NCI-H146 (cell line): ENCODE results near the gene HDHD3.

ENCODE experiments used
- DNase-seq: peaks from one replicate; lab custom pipeline; 2025; lab: John Stamatoyannopoulos, UW

HDHD3 gene

DNA sequence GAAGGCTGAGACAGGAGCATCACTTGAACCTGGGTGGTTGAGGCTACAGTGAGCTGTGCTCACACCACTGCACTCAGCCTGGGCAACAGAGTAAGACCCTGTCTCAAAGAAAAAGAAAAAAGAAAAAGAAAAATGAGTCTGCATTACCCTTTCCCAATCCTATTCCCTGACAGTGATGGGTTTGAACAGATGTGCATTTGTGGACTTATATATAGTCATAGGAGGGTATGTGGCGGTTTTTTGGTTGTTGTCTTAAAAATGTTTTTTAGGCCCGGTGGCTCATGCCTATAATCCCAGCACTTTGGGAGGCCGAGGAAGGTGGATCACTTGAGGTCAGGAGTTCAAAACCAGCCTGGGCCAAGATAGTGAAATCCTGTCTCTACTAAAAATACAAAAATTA lies 13.4 kb downstream of the HDHD3 start:
- no peak for DNase-seq

DNA sequence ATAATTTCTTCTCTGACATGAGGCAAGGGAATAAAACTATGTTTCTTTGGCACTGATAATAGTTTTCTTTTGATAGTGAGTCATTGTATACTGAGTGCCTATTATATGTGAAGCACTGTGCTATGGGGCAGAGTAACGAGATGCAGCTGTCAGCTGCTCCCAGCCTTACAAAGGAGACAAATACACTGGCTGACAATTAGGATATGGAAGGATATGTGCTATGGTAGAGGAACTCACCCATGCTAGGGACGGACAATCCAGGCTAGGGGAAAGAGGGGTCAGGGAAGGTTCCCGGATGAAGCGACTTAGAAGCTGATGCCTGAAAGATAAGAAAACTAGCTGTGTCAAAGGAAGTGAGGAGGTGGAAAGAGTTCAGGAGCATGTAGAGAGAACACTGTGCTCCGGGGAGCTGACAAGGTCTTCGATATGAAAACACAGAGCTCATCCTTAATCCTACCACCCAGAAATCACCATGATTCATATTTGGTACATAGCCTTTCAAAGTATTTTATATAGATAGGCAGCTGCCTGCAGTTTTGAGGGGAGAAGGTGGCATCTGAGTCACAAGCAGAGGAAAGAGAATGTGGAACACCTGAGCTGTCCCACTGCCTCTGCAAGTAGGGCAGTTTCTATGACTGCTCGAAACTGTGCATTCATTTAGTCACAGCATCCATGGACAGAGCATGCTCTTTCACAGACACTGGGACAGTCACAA lies 15.3 kb downstream of the HDHD3 start:
- DNase-seq: no peak

DNA sequence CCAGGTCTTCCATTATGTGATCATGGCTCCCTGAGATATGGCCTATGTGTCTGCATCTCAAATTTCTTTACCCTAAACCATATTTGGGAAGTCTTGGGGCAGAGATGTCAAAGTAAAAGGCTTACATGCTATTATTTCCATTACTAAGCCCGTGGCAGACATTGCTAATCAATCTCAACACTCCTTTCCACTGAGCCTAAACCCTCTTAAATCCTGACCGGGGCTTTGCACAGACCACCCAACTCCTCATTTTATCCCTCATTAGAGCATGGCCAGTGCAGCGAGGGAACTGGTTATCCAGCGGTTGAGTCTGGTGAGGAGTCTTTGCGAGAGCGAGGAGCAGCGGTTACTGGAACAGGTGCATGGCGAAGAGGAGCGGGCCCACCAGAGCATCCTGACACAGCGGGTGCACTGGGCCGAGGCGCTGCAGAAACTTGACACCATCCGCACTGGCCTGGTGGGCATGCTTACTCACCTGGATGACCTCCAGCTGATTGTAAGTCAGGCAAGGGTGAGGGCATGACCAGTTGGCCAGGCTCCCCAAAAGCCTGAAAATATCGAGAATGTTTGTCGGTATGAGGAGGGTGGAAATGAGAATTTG lies 16.4 kb downstream of the HDHD3 start:
- DNase-seq: no peak

DNA sequence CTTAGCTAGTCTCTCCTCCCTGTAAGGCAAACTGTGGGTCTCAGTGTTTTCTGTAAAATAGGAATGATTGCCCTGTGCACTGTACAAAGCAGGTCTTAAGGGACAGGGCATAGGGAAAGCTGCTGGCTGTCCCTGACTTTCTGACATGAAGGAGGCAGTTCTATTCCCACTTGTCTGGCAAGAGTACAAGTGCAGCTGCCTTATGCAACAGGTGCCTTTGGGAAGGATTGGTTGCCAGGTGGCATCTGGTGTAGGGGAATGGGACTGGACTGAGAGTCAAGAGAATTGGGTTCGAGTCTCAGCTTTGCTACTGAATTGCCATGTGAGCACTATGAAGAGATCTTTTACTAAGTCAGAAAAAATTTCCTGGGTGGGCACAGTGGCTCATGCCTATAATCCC lies 17.4 kb downstream of the HDHD3 start:
- no peak for DNase-seq

DNA sequence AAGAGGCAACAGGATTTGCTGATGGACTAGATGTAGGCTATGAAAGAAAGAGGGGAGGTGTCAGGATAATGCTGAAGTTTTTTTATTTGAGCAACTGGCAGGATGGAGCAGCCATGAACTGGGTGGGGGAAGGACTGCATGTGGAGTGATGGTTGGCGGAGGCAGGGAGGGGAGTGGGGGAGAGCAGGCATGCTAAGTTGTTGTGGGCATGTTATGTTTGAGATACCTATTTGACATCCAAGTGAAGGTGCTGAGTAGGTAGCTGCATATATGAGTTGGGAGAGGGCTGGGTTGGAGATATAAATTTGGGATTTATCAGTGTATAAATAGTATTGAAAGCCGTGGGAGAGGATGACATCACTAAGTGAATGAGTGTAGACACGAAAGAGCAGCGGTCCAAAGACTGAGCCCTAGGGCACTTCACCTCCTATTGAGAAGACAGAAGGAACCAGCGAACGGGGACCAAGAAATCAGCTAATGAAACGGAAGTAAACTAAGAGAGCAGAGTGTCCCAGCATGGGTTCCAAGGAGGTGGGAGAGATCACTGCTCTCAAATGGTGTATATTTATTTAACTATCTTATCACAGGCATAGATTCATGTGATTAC lies 20.0 kb downstream of the HDHD3 start:
- no peak for DNase-seq

DNA sequence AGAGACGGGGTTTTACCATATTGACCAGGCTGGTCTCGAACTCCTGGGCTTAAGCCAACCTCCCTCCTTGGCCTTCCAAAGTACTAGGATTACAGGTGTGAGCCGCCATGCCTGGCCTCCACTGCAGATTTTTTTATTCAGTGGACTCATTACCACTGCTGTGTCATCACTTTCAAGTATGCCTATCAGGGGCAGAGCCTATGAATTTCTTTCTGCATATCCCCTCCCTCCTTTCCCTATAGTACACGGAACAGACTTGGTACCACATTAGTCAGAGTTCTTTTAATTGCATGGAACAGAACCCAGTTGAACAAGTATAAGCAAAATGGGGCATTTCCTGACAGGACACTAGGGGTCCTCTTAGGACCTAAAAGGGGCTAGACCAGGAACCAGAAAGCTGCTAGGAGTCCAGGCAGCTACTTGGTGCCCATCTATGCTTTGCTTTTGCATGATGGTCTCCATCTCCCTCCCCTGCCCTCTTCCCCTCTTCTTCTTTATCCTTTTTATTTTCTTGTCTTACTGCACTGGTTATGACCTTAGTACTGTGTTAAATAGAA lies 21.7 kb downstream of the HDHD3 start:
- DNase-seq: no peak

DNA sequence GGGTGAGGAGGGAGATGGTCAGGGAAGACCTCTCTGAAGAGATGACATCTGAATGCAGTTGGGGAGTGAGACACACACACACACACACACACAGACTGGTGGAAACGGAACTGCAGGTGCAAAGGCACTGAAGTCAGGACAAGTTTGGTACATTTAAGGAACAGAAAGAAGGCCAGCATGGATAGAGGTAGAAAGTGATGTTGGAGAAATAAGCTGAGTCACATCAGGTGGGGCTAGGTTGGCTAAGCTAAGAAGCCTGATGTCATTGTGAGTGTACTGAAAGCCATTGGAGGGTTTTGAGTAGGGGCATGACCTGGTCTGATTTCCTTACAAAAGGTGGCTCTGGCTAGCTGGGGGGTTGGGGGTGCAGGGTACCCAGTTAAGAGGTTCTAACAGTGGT lies 24.4 kb downstream of the HDHD3 start:
- DNase-seq: no peak

DNA sequence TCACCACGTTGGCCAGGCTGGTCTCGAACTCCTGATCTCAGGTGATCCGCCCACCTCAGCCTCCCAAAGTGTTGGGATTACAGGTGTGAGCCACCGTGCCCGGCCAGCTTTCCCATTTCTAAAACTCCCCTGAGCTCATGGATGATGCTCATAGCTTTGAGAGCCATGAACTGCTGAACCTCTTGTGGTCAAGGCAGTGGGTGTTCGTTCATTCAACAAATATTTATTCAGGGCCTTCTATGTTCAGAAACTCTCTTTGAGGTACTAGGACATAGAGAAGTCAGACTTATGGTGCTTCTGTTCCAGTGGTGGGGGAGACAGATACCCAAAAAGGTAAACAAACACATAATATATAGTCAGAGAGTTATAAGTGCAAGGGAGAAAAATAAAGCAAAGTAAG lies 24.8 kb downstream of the HDHD3 start:
- no peak for DNase-seq

DNA sequence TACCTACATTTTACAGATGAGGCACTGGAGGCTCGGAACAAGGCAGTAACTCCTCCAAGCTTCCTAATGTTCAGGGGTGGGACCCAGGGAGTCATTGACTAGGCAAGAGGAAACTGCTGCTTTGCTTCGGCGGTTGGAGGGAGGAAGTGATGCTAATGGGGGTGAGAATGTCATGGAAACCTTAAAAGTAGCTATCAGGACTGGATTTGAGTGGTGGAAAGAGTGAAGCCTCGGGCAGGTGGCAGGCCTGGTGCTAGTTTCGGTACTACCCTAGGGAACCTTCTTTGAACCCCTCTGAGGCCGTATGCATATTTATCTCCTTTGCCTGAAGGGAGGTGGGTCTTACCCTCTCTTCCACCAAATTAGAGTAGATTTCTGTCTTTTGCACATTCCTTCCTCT lies 25.8 kb downstream of the HDHD3 start:
- no peak for DNase-seq

DNA sequence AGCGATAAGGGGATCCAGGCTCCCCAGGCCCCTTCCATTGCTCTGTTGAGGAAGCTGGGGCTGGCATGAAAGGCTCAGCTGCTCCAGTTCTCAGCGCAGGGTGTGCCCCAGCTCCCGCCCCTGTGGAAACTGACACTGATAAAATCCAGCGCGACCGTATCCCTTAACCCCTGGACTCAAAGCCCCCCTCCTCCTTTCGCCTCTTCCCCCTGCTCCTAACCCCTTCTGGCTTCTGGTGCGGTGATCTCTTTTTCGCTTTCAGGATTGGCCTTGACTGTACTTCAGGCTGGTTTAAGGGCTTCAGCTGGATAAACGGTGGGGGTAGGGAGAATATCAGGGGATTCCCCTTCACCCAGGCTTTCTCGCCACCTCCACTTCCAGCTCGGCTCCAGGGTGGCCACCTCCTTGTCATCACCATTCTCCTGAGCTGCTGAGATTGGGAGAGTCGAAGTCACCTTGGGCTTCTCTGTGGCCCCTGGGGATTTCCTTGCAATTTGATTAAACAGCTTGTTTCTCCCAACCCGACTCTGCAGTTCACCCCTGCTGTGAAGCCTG lies 26.6 kb downstream of the HDHD3 start:
- peak; percentile 19 for DNase-seq

DNA sequence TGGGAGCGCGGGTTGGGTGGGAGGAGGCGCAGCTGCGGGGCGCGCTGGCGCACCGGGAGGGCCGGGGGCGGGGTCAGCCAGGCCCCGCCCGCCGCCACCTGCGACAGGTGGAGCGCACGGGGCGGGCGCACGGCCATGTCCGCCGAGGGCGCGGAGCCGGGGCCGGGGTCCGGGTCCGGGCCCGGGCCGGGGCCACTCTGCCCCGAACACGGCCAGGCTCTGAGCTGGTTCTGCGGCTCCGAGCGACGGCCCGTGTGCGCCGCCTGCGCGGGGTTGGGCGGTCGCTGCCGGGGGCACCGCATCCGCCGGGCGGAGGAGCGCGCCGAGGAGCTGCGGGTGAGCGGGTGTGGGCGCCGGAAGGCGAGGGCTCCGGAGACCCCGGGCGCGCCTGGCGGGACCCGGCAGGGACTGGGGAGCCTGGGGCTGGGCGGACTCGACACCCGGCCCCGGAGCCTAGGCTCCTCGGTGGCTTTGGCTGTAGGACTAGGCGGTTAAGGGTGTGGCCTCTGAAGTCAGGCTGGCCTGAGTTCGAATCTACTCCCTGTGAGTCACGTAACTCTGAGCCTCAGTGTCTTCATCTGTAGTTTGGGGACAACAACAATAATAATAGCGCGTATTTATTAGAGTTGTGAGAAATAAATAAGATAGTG lies 27.2 kb downstream of the HDHD3 start, which contains the start of gene BSPRY:
BSPRY (plus strand) TSS at position 97 of the 650 bp plus-strand sequence; CDS start at position 136, 39 bp downstream.
- peak; percentile 52 for DNase-seq

DNA sequence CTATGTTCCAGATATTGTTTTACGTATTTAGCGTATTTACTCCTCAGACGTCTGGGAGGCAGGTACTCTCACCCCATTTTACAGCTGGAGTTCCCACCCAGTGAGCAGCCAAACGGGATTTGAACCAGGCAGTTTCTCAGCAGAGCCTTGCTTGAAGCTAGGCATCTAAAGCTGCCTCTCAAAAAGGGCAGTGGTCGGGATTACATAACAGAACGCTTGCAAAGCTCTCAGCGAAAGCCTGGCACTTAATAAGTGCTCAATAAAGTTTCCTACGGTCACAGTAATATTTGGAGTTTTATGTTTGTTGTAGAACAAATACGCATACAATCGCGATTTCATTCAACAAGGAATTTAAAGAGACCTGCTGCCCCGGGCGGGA lies 27.7 kb downstream of the HDHD3 start:
- DNase-seq: no peak

DNA sequence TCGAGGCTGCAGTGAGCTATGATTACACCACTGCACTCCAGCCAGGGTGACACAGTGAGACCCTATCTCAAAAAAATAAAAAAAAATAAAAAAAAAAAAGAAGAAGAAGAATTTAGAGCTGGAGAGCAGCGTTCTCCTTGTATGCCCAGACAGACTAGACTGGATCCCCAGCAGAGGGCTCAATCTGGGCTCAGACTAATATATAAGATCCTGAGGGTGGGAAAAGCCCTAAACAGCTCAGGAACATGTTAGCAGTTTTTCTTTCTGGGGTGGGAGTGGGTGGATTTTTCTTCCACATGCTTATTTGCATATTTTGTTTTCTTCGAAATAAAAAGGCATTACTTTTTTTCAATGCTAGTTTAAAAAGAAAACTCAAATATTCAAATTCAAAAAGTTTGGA lies 28.3 kb downstream of the HDHD3 start:
- no peak for DNase-seq

DNA sequence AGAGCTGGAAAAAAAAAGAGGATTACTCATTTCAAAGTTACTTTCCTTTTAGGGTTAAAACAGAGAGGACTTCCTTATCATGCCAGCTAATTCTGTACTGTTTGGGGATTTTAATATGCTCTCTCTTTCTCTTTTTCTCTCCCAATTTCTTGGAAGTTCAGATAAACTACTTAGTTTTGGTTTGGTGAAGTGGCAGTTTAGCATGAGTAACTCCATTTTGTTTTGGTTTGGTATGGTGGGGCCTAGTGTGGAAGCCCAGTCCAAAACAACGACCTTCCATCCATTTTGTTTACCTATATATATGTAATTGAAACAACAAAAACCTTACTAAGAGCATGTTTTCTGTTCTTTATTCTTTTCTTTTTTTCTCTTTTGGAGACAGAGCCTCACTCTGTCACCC lies 31.1 kb downstream of the HDHD3 start:
- no peak for DNase-seq

DNA sequence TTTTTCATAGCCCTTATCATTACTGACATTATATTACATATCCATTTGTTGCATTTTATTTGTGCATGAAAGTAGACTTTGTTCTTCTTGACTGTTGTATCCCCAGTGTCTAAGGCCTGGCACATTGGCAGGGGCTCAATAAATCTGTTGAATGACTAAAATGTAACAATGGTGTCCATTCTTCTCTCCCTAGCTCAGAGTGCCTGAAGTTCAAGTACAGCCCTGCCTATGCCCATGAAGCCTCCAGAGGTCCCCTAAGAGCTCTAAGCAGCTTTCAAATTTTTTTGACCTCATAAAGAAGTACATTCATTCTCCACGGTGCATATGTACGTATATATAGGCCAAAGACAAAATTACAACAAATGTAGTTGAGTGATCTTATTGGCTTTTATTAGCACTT lies 31.6 kb downstream of the HDHD3 start:
- no peak for DNase-seq

DNA sequence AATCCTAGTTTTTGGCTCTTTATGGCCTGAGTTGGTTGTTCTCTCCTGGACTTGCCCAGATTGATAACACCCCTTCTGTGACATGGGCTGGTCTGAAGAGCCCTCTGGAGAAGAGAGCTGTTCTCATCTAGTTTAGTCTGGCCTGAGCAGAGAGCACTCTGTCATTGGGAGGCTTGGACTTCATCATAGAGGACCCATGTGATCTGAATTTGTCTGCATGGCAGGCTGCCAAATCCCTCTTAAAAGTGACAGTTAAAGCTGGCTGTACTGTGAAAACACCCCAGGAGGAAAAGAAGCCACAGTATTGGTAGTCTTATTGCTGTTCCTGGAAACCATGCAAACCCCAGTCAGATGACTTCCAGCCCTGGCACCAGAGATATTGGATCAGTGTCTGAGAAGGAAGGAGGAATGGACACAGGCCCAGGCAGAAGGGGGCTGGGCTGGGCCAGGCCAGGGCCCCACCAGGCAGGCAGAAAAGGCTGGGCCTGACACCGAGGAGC lies 33.0 kb downstream of the HDHD3 start:
- peak; percentile 56 for DNase-seq

DNA sequence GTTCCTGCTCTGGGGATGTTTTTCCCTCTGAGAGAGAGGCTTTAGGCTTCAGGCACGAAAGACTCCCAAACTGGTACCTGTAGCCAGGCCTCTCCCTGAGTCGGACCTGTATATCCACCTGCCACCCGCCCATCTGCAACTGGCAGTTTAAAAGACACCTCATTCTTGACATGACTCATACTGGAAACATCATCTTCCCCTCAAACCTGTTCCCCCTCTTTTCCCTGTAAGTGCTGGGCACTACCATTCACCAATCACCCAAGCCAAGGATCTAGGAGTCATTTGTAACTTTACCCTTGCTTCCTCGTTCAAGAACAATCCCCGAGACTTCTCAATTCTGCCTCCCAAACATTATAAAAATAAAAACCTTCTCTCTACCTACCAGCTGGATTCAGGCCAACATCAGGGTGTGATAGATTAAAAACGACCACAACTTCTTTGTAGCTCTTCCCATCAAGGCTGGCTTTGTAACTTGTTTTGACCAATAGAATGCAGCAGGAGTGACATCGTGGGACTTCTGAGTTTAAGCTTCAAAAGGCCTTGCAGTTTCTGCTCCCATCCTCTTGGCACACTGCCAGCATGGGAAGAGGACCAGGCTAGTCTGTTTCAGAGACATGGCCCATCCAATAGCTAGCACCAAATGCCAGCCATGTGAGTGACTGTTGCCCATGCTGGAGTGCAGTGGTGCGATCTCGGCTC lies 34.9 kb downstream of the HDHD3 start:
- no peak for DNase-seq

DNA sequence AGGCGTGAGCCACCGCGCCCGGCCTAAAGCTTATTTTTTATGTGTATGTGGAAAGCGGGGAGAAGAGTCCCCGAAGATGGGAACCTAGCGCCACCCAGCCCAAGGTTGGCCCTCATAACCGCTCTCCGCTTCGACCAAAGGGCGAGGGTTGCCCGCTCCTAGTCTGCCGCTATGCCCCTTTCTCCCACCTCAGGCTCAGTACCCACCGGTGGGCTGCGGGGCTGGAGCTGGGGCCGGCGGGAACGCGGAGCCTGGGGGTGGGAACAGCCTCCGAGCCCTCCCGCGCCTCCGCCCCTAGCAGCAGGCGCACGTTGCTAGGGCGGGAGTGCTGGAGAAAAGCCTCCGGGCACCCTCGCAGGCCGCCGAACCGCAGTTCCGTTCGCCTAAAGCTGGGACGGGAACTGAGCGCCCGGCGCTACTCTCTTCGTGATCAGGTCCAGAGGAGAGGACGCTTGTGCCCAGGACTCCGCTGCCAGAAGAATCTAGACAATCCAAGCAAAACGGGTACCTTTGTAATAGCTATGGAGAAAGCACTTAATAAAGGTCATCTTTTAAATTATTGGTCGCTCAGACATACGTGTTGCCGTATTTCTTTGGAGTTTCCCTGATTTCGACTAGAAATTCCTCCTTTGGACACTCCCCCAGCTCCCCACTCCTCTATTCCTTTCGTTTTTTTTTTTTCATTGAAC lies 36.6 kb downstream of the HDHD3 start, which contains the start of gene WDR31:
WDR31 (minus strand) TSS at position 265 of the 689 bp plus-strand sequence. CDS start 8,253 bp downstream, outside the sequence.
- DNase-seq: peak; percentile 85

DNA sequence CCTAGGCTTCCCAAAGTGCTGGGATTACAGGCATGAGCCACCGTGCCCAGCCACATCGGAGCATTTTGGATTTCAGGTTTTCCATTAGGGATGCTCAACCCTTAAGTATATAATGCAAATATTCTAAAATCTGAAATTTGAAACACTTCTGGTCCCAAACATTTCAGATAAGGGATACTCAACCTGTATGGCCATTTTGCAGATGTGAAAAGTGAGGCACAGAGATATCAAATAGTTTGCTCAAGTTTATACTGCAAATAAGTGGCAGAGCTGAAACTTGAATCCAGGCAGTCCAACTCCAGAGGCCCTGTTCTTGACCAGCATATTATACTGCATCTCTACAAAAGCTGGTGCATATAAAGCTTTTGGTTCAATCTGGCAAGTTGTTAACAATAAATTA lies 39.1 kb downstream of the HDHD3 start:
- DNase-seq: no peak

DNA sequence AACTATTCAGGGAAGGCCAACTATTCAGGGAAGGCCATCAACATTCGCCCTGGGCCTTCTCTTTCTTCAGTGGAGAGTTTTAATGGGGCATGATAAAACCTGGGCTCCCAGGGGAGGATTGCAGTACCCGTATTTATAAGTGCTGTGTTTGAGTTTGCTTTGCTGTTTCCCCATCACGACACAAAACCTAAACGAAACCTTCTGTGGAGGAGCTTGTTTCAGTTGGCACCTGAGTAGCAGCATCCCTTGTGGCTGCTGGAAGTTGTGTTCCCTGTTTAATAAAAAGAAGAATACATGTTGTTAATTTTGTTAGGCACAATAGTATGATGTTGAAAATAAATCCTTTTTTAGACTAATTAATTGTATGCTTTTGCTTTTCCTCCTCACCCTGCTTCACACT lies 45.0 kb downstream of the HDHD3 start:
- no peak for DNase-seq
